Loucy (cell line): Measurements from ENCODE around the gene CLDN11.
A peak's percentile ranks its signal among the peaks of the same experiment; 100 is the strongest.

Source experiments
- H2AFZ ChIP-seq: fragments of 200-600 bp; sonication (generic); 2 replicates; pipeline ENCODE4 v1.6.0; 2016; ENCODE audit warnings: antibody characterized with exemption, mild to moderate bottlenecking, low read length, moderate library complexity
- H3F3A ChIP-seq: fragments of 200-600 bp; 2 replicates; pipeline ENCODE4 v1.6.0; 2016; ENCODE audit warnings: antibody characterized with exemption, low read depth, mild to moderate bottlenecking
- H3K27me3 ChIP-seq: fragments of 200-600 bp; sonication (generic); 2 replicates; pipeline ENCODE4 v1.6.1; 2014; ENCODE audit warnings: low read length, mild to moderate bottlenecking; ENCODE audit not compliant: insufficient read depth, poor library complexity, severe bottlenecking
- H3K36me3 ChIP-seq: fragments of 200-600 bp; sonication (generic); 2 replicates; pipeline ENCODE4 v1.6.1; 2016; ENCODE audit warnings: low read length; ENCODE audit not compliant: insufficient read depth
- H3K4me1 ChIP-seq: fragments of 200-600 bp; sonication (generic); 2 replicates; pipeline ENCODE4 v1.5.1; 2014; ENCODE audit warnings: low read length, mild to moderate bottlenecking; ENCODE audit not compliant: insufficient read depth, poor library complexity, severe bottlenecking
- H3K4me2 ChIP-seq: fragments of 200-600 bp; sonication (generic); 2 replicates; pipeline ENCODE4 v1.6.0; 2014; ENCODE audit warnings: antibody characterized with exemption, low read length, low read depth, mild to moderate bottlenecking; ENCODE audit not compliant: poor library complexity, severe bottlenecking
- H3K4me3 ChIP-seq: fragments of 200-600 bp; sonication (generic); 2 replicates; pipeline ENCODE4 v1.5.1; 2014; ENCODE audit warnings: low read length, mild to moderate bottlenecking, mixed read lengths; ENCODE audit not compliant: poor library complexity, severe bottlenecking
- H3K79me2 ChIP-seq: fragments of 200-600 bp; sonication (generic); 2 replicates; pipeline ENCODE4 v1.6.1; 2014; ENCODE audit warnings: low read length; ENCODE audit not compliant: insufficient read depth
- H3K9ac ChIP-seq: fragments of 200-600 bp; sonication (generic); 2 replicates; pipeline ENCODE4 v1.6.0; 2014; ENCODE audit warnings: mild to moderate bottlenecking, low read depth, low read length, moderate library complexity; ENCODE audit not compliant: poor library complexity, severe bottlenecking
- H3K9me2 ChIP-seq: fragments of 200-600 bp; sonication (generic); replicated peaks from 2 replicates; pipeline ENCODE4 v1.6.1; 2016; ENCODE audit warnings: low read depth, low read length, mixed read lengths
- H3K9me3 ChIP-seq: fragments of 200-600 bp; sonication (generic); 2 replicates; pipeline ENCODE4 v1.6.1; 2014; ENCODE audit warnings: mild to moderate bottlenecking, antibody characterized with exemption, low read length, low read depth; ENCODE audit not compliant: insufficient read depth
- H4K20me1 ChIP-seq: fragments of 200-600 bp; sonication (generic); 2 replicates; pipeline ENCODE4 v1.6.0; 2014; ENCODE audit warnings: antibody characterized with exemption, low read length, mild to moderate bottlenecking; ENCODE audit not compliant: insufficient read depth, poor library complexity, severe bottlenecking
- CTCF ChIP-seq: fragments of 200-600 bp; sonication (generic); conservative IDR thresholded peaks from 2 replicates; pipeline ENCODE4 v1.5.1; 2014; ENCODE audit warnings: mild to moderate bottlenecking, antibody characterized with exemption, low read length
- EZH2phosphoT487 ChIP-seq: fragments of 200-600 bp; IDR thresholded peaks from 2 replicates; pipeline ENCODE4 v1.6.1; 2018; ENCODE audit warnings: antibody characterized with exemption, mild to moderate bottlenecking, moderate library complexity, borderline replicate concordance

CLDN11 gene

GRCh38 chr3:170429050-170429449, 10.4 kb downstream of the CLDN11 start:
- no peaks in the 10 kb centered on the region for H3F3A ChIP-seq
- no peaks in the 10 kb centered on the region for H3K27me3 ChIP-seq
- no peak for TF ChIP-seq CTCF
- TF ChIP-seq EZH2phosphoT487, result no peak
- H4K20me1 ChIP-seq, result no peaks in the 10 kb centered on the region
- no peaks in the 10 kb centered on the region for H3K36me3 ChIP-seq
- H3K4me3 ChIP-seq, result no peak overlapping the region
- H2AFZ ChIP-seq, result no peak overlapping the region
- no peak overlapping the region for H3K9ac ChIP-seq
- H3K4me2 ChIP-seq, result peak overlapping the region; percentile 20
- H3K9me3 ChIP-seq, result no peaks in the 10 kb centered on the region
- peaks cover 26% of the 10 kb centered on the region for H3K4me1 ChIP-seq
- H3K79me2 ChIP-seq, result no peaks in the 10 kb centered on the region
- H3K9me2 ChIP-seq, result no peaks in the 10 kb centered on the region

- H3K9me2 ChIP-seq, result no peaks in the 10 kb centered on the region
- H3K9me3 ChIP-seq, result no peaks in the 10 kb centered on the region
- peaks cover 20% of the 10 kb centered on the region for H3K4me1 ChIP-seq
- no peaks in the 10 kb centered on the region for H3K79me2 ChIP-seq
- no peak for TF ChIP-seq EZH2phosphoT487
- TF ChIP-seq CTCF, result peak; percentile 39; the same call in 1 of the 2 replicates
- no peak overlapping the region for H3K9ac ChIP-seq
- H3K4me2 ChIP-seq, result no peak overlapping the region
- no peaks in the 10 kb centered on the region for H3F3A ChIP-seq
- H3K4me3 ChIP-seq, result no peak overlapping the region
- H3K36me3 ChIP-seq, result no peaks in the 10 kb centered on the region
- H4K20me1 ChIP-seq, result no peaks in the 10 kb centered on the region
- H2AFZ ChIP-seq, result no peak overlapping the region
- no peaks in the 10 kb centered on the region for H3K27me3 ChIP-seq
These were observed 12.4 kb downstream of the CLDN11 start for GRCh38 chr3:170431054-170431453.

- no peak overlapping the region for H2AFZ ChIP-seq
- peaks cover 16% of the 10 kb centered on the region for H3K4me1 ChIP-seq
- H3K27me3 ChIP-seq, result no peaks in the 10 kb centered on the region
- no peaks in the 10 kb centered on the region for H3K36me3 ChIP-seq
- H3K9ac ChIP-seq, result no peak overlapping the region
- TF ChIP-seq CTCF (no peak), EZH2phosphoT487 (no peak)
- H3K4me2 ChIP-seq, result no peak overlapping the region
- H4K20me1 ChIP-seq, result no peaks in the 10 kb centered on the region
- H3F3A ChIP-seq, result no peaks in the 10 kb centered on the region
- H3K9me3 ChIP-seq, result no peaks in the 10 kb centered on the region
- H3K4me3 ChIP-seq, result no peak overlapping the region
- no peaks in the 10 kb centered on the region for H3K9me2 ChIP-seq
- H3K79me2 ChIP-seq, result no peaks in the 10 kb centered on the region
These were observed 13.7 kb downstream of the CLDN11 start for GRCh38 chr3:170432416-170432815.
